Karpas-422 (cell line): ENCODE data around the gene FYB2. TPM values are rescaled to one million over a fixed set of nuclear protein-coding genes. Genes with fewer than 3 reads are reported as not detected.
"Not testable (repeated sequence)": the region's sequence is repeated elsewhere in the genome, so short reads cannot be mapped to it uniquely, and the experiment has no call there.

Source experiments
- DNase-seq: peaks from one replicate; pipeline ENCODE4 v3.0.0-alpha.2; 2015
- H2AFZ ChIP-seq: fragments of 200-600 bp; sonication (generic); 2 replicates; pipeline ENCODE4 v1.6.1; 2014; ENCODE audit warnings: antibody characterized with exemption, low read length, mixed read lengths
- H3K27ac ChIP-seq: fragments of 200-600 bp; sonication (generic); 2 replicates; pipeline ENCODE4 v1.5.1; 2014; ENCODE audit warnings: mild to moderate bottlenecking, low read length, moderate library complexity
- H3K27me3 ChIP-seq: fragments of 200-600 bp; sonication (generic); 2 replicates; pipeline ENCODE4 v1.6.1; 2014; ENCODE audit warnings: low read length, mixed read lengths
- H3K36me3 ChIP-seq: fragments of 200-600 bp; sonication (generic); 2 replicates; pipeline ENCODE4 v1.6.1; 2014; ENCODE audit warnings: low read length, mixed read lengths; ENCODE audit not compliant: insufficient read depth
- H3K4me1 ChIP-seq: fragments of 200-600 bp; sonication (generic); 2 replicates; pipeline ENCODE4 v1.6.1; 2014; ENCODE audit warnings: mild to moderate bottlenecking, low read length, mixed read lengths
- H3K4me2 ChIP-seq: fragments of 200-600 bp; sonication (generic); 2 replicates; pipeline ENCODE4 v1.6.1; 2014; ENCODE audit warnings: low read length, low read depth, mild to moderate bottlenecking; ENCODE audit not compliant: poor library complexity, severe bottlenecking
- H3K4me3 ChIP-seq: fragments of 200-600 bp; sonication (generic); 2 replicates; pipeline ENCODE4 v1.5.1; 2014; ENCODE audit warnings: mild to moderate bottlenecking, antibody characterized with exemption, low read length, mixed read lengths
- H3K79me2 ChIP-seq: fragments of 200-600 bp; sonication (generic); 2 replicates; pipeline ENCODE4 v1.6.1; 2014; ENCODE audit warnings: mild to moderate bottlenecking, low read length, mixed read lengths
- H3K9ac ChIP-seq: fragments of 200-600 bp; sonication (generic); 2 replicates; pipeline ENCODE4 v1.6.0; 2014; ENCODE audit warnings: low read length
- H3K9me2 ChIP-seq: fragments of 200-600 bp; sonication (generic), shearing (Covaris generic); replicated peaks from 2 replicates; pipeline ENCODE4 v1.6.0; 2014; ENCODE audit warnings: mild to moderate bottlenecking, low read length, moderate library complexity; ENCODE audit not compliant: insufficient read depth
- H3K9me3 ChIP-seq: fragments of 300-700, 200-600 bp; sonication (generic); 2 replicates; pipeline ENCODE4 v1.6.1; 2014; ENCODE audit warnings: low read length, mixed read lengths
- H4K20me1 ChIP-seq: fragments of 200-600 bp; sonication (generic); 2 replicates; pipeline ENCODE4 v1.6.1; 2014; ENCODE audit warnings: mild to moderate bottlenecking, antibody characterized with exemption, low read length, low read depth; ENCODE audit not compliant: insufficient read depth
- total RNA-seq: library from RNA; depleted of rRNA; stranded (reverse); fragments of >200 nt; shearing (Covaris generic); gene quantifications from 2 replicates; pipeline ENCODE4 v1.2.3, GENCODE V29; 2014; ENCODE audit warnings: low replicate concordance

The FYB2 gene
- total RNA-seq, 1 experiment from 2014 or later = not detected

- H2AFZ ChIP-seq = no peak overlapping the region
- no peaks in the 10 kb centered on the region for H4K20me1 ChIP-seq
- no peaks in the 10 kb centered on the region for H3K4me1 ChIP-seq
- H3K27ac ChIP-seq = no peak overlapping the region
- H3K79me2 ChIP-seq = no peaks in the 10 kb centered on the region
- no peak overlapping the region for H3K9ac ChIP-seq
- H3K4me3 ChIP-seq = no peak overlapping the region
- H3K9me2 ChIP-seq = no peaks in the 10 kb centered on the region
- no peaks in the 10 kb centered on the region for H3K36me3 ChIP-seq
- no peak for DNase-seq
- H3K9me3 ChIP-seq = no peaks in the 10 kb centered on the region
- no peaks in the 10 kb centered on the region for H3K27me3 ChIP-seq
- H3K4me2 ChIP-seq = no peak overlapping the region
Observed at GRCh38 chr1:56780128-56780750, 39.0 kb downstream of the FYB2 start.

GRCh38 chr1:56777972-56778371 is 41.2 kb downstream of the FYB2 start:
- Histone ChIP-seq H3K4me3 (no peak overlapping the region), H3K4me1 (no peaks in the 10 kb centered on the region), H3K9me3 (no peaks in the 10 kb centered on the region), H4K20me1 (no peaks in the 10 kb centered on the region), H3K79me2 (no peaks in the 10 kb centered on the region), H2AFZ (no peak overlapping the region), H3K36me3 (no peaks in the 10 kb centered on the region), H3K9ac (no peak overlapping the region), H3K27me3 (no peaks in the 10 kb centered on the region), H3K4me2 (no peak overlapping the region), H3K9me2 (no peaks in the 10 kb centered on the region), H3K27ac (no peak overlapping the region)
- no peak for DNase-seq

- not testable (repeated sequence) for H3K4me1 ChIP-seq, H3K9me2 ChIP-seq, H2AFZ ChIP-seq, H3K36me3 ChIP-seq, DNase-seq, H3K27me3 ChIP-seq, H3K9ac ChIP-seq, H3K9me3 ChIP-seq, H4K20me1 ChIP-seq, H3K27ac ChIP-seq, H3K79me2 ChIP-seq, H3K4me2 ChIP-seq, H3K4me3 ChIP-seq
Observed at GRCh38 chr1:56774732-56775131, 44.5 kb downstream of the FYB2 start.

DNA sequence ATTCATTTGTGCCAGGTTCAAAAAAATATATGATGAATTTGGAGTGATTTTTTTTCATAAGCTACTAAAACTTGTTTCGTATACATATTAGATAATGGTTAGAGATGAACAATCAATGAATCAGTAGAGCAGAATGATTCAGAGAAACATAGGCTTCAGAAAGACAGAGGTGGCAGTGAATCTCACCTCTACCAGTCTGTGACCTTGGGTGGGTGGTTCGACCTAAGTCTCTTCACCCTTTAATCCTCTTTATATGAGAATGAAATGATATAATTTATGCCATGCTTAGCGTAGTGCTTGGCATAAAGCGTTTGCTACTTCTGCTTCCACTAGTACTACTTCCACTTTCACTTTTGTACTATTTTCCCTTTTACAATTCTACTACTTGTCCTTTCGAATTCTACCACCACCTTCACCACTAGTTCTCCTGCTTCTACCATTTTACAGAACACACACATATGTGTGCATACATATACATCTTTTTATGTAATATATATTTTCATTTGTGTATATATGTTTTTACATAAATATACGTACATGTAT is 45.1 kb downstream of the FYB2 start:
- Histone ChIP-seq H3K4me1 (no peaks in the 10 kb centered on the region), H3K27ac (no peak overlapping the region), H4K20me1 (no peaks in the 10 kb centered on the region), H3K79me2 (no peaks in the 10 kb centered on the region), H3K4me3 (no peak overlapping the region), H3K9me2 (no peaks in the 10 kb centered on the region), H3K9me3 (no peaks in the 10 kb centered on the region), H3K9ac (no peak overlapping the region), H3K27me3 (no peaks in the 10 kb centered on the region), H3K36me3 (no peaks in the 10 kb centered on the region), H2AFZ (no peak overlapping the region), H3K4me2 (peak overlapping the region; percentile 21)
- DNase-seq = no peak

DNA sequence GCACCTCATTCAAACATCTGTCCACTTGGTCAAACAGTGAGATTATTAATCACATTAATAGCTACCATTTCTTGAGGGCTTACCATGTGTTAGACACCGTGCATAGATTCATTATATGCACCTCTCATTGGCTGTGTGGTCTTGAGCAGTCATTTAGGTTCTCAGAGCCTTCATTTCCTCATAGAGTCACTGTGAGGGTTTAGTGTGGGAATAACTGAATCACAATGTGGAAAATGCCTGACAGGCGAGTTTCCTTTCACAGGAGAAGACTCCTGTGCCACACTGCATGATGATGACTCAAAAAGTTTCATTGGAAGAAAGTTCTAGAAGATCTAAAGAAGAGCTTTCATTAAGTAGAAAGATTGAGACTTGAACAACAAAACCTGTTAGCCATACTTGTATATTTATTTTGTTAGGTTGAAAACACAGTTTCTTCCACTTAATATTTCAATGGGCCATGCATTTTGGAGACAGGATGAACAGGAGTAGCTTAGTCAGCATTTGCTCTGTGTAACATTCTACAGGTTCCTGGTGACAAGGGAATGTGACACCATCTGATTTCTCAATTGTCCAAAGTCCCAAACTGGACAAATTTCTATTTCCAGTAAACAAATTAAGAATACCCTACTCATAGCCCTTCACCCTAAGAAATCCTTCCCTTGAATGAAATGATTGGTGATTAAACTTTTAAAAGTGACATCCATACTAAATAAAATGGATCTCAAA is 45.7 kb downstream of the FYB2 start:
- H3K9me3 ChIP-seq = no peaks in the 10 kb centered on the region
- H3K4me3 ChIP-seq = no peak overlapping the region
- no peaks in the 10 kb centered on the region for H4K20me1 ChIP-seq
- H3K9me2 ChIP-seq = no peaks in the 10 kb centered on the region
- no peak for DNase-seq
- H3K27ac ChIP-seq = no peak overlapping the region
- H3K27me3 ChIP-seq = no peaks in the 10 kb centered on the region
- H3K9ac ChIP-seq = no peak overlapping the region
- no peaks in the 10 kb centered on the region for H3K79me2 ChIP-seq
- H3K4me2 ChIP-seq = no peak overlapping the region
- no peaks in the 10 kb centered on the region for H3K4me1 ChIP-seq
- H3K36me3 ChIP-seq = no peaks in the 10 kb centered on the region
- no peak overlapping the region for H2AFZ ChIP-seq

DNA sequence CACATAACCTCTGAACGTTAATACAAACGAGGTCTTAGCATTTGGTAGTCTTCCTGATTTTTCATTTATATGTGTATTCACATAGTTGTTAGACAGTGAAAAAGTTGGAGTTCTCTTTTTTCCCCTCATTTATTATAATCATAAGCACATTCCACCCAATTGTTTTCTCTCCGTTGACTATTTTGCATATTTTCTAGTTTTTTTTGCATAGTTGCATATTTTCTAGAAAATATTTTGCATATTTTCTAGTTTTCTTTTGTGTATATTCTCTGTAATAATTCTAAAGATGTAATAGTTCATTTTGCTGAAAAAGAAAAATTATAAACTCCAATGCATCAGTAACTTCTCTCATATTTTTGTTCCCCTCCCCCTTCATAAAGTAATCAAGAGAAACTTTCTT is 47.5 kb downstream of the FYB2 start:
- Histone ChIP-seq H3K79me2 (no peaks in the 10 kb centered on the region), H3K27ac (no peak overlapping the region), H4K20me1 (no peaks in the 10 kb centered on the region), H3K27me3 (no peaks in the 10 kb centered on the region), H3K9me3 (no peaks in the 10 kb centered on the region), H2AFZ (no peak overlapping the region), H3K9me2 (no peaks in the 10 kb centered on the region), H3K4me3 (no peak overlapping the region), H3K36me3 (no peaks in the 10 kb centered on the region), H3K9ac (no peak overlapping the region), H3K4me2 (no peak overlapping the region), H3K4me1 (no peaks in the 10 kb centered on the region)
- DNase-seq = no peak

GRCh38 chr1:56758794-56759193 is 60.4 kb downstream of the FYB2 start:
- Histone ChIP-seq H3K4me2 (no peak overlapping the region), H3K9me3 (no peaks in the 10 kb centered on the region), H3K79me2 (no peaks in the 10 kb centered on the region), H3K9me2 (no peaks in the 10 kb centered on the region), H3K9ac (no peak overlapping the region), H4K20me1 (no peaks in the 10 kb centered on the region), H3K4me1 (no peaks in the 10 kb centered on the region), H3K27ac (no peak overlapping the region), H3K27me3 (no peaks in the 10 kb centered on the region), H3K36me3 (no peaks in the 10 kb centered on the region), H2AFZ (no peak overlapping the region), H3K4me3 (no peak overlapping the region)
- DNase-seq = no peak

DNA sequence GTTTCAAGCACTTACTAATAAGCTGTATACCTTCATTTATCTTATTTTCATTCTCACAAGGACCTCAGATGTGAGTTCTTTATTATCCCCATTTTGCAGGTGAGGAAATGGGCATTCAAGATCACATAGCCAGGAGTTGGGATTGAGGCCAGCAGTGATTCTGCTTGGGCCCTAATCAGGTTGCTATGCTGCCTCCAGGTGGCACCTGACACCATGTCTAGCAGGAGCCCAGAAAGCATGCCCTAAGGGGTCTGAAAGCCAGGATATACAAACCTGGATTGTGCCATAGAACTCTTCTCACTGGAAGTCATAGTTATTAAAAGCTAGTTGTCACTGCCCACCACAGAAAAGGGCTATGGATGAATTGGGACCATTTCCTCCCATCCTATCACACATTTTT is 61.1 kb downstream of the FYB2 start:
- H3K27ac ChIP-seq = no peak overlapping the region
- H3K4me3 ChIP-seq = no peak overlapping the region
- H3K9me3 ChIP-seq = no peaks in the 10 kb centered on the region
- H3K4me2 ChIP-seq = no peak overlapping the region
- H3K9ac ChIP-seq = no peak overlapping the region
- no peaks in the 10 kb centered on the region for H3K9me2 ChIP-seq
- H3K36me3 ChIP-seq = no peaks in the 10 kb centered on the region
- no peaks in the 10 kb centered on the region for H3K79me2 ChIP-seq
- no peaks in the 10 kb centered on the region for H3K27me3 ChIP-seq
- no peak for DNase-seq
- H3K4me1 ChIP-seq = no peaks in the 10 kb centered on the region
- no peak overlapping the region for H2AFZ ChIP-seq
- no peaks in the 10 kb centered on the region for H4K20me1 ChIP-seq
